GM19099 (cell line): Measurements from ENCODE around the gene FAM131A.
A peak's percentile ranks its signal among the peaks of the same experiment; 100 is the strongest.

Source experiments
- POLR2A ChIP-seq: IDR thresholded peaks from 3 replicates; pipeline ENCODE4 v1.6.1; 2011; ENCODE audit warnings: low read depth; ENCODE audit not compliant: insufficient read length; ENCODE audit errors: extremely low read depth

Gene FAM131A

GRCh38 chr3:184357248-184358123 is 20.1 kb downstream of the FAM131A start:
- no peak for TF ChIP-seq POLR2A

- no peak for TF ChIP-seq POLR2A
Measured at GRCh38 chr3:184358124-184358767, 20.8 kb downstream of the FAM131A start.

- TF ChIP-seq POLR2A, result no peak
Measured at GRCh38 chr3:184358921-184359350, 21.5 kb downstream of the FAM131A start.

- TF ChIP-seq POLR2A, result no peak
Measured at GRCh38 chr3:184359610-184360009, 22.2 kb downstream of the FAM131A start.

GRCh38 chr3:184360070-184360928 is 22.9 kb downstream of the FAM131A start:
- TF ChIP-seq POLR2A, result no peak

- TF ChIP-seq POLR2A, result no peak
Measured at GRCh38 chr3:184360929-184361531, 23.6 kb downstream of the FAM131A start.

- peak; percentile 49 for TF ChIP-seq POLR2A
Measured at GRCh38 chr3:184361532-184361931, 24.1 kb downstream of the FAM131A start, which contains the start of the genes CLCN2 and POLR2H. Gene CLCN2 (minus strand): TSS chr3:184361605. CDS start chr3:184361479, 126 bp downstream. Gene POLR2H (plus strand): TSS chr3:184361710. CDS start chr3:184363493, 1,783 bp downstream.

GRCh38 chr3:184361932-184362667 is 24.7 kb downstream of the FAM131A start:
- no peak for TF ChIP-seq POLR2A

- peak; percentile 77 for TF ChIP-seq POLR2A
Measured at GRCh38 chr3:184362668-184363546, 25.5 kb downstream of the FAM131A start.

GRCh38 chr3:184366619-184367289 is 29.4 kb downstream of the FAM131A start:
- no peak for TF ChIP-seq POLR2A

GRCh38 chr3:184368116-184368515 is 30.7 kb downstream of the FAM131A start:
- TF ChIP-seq POLR2A, result no peak

GRCh38 chr3:184368586-184369183 is 31.3 kb downstream of the FAM131A start:
- TF ChIP-seq POLR2A, result no peak
